A673 (cell line): ENCODE measurements around the gene ADAMTS8. TPM values are rescaled to one million over a fixed set of nuclear protein-coding genes. Genes with fewer than 3 reads are reported as not detected.
A peak's percentile ranks its signal among the peaks of the same experiment; 100 is the strongest.

Experiments used
- BruUV-seq: library from RNA; stranded (reverse); fragments of 400-500 nt; replicated peaks from 2 replicates; lab custom pipeline; 2021; lab: Mats Ljungman, UMichigan
- CTCF ChIA-PET: fragments of 300-600 bp; sonication (Branson Sonifier 250); formaldehyde crosslinking; loops from one replicate; lab custom pipeline; 2022; ENCODE audit warnings: antibody characterized with exemption; lab: Charles Lee
- POLR2A ChIA-PET: fragments of 300-600 bp; sonication (Branson Sonifier 250); formaldehyde crosslinking; loops from one replicate; lab custom pipeline; 2022; ENCODE audit warnings: antibody characterized with exemption; ENCODE audit not compliant: low non-redundant PET; lab: Charles Lee
- DNase-seq: peaks from one replicate; pipeline ENCODE4 v3.0.0-alpha.2; 2015; ENCODE audit warnings: low spot score
- H3K27ac ChIP-seq: fragments of 200-600 bp; sonication (generic); 2 replicates; pipeline ENCODE4 v1.5.1; 2016; ENCODE audit warnings: mixed run types, low read depth, mild to moderate bottlenecking, mixed read lengths, antibody characterized with exemption, low read length; ENCODE audit not compliant: poor library complexity, severe bottlenecking
- H3K27me3 ChIP-seq: fragments of 200-600 bp; sonication (generic); replicated peaks from 2 replicates; pipeline ENCODE4 v1.6.1; 2017; ENCODE audit warnings: mixed run types, low read depth, mild to moderate bottlenecking, mixed read lengths, antibody characterized with exemption, low read length; ENCODE audit not compliant: insufficient read depth, poor library complexity
- H3K36me3 ChIP-seq: fragments of 200-600 bp; sonication (generic); 2 replicates; pipeline ENCODE4 v1.6.1; 2016; ENCODE audit warnings: mixed run types, mild to moderate bottlenecking, mixed read lengths, antibody characterized with exemption, low read length; ENCODE audit not compliant: insufficient read depth, poor library complexity, severe bottlenecking
- H3K4me1 ChIP-seq: fragments of 200-600 bp; sonication (generic); 2 replicates; pipeline ENCODE4 v1.6.1; 2017; ENCODE audit warnings: mixed run types, mild to moderate bottlenecking, mixed read lengths, antibody characterized with exemption, low read length; ENCODE audit not compliant: insufficient read depth, poor library complexity, severe bottlenecking
- H3K4me3 ChIP-seq: fragments of 200-600 bp; sonication (generic); 2 replicates; pipeline ENCODE4 v1.5.1; 2016; ENCODE audit warnings: low read depth, mixed run types, mild to moderate bottlenecking, mixed read lengths, low read length; ENCODE audit not compliant: poor library complexity, severe bottlenecking
- H3K9me3 ChIP-seq: fragments of 200-600 bp; sonication (generic); 2 replicates; pipeline ENCODE4 v1.6.1; 2016; ENCODE audit warnings: mixed run types, low read depth, mild to moderate bottlenecking, mixed read lengths, antibody characterized with exemption, low read length; ENCODE audit not compliant: poor library complexity, severe bottlenecking
- EZH2 ChIP-seq: fragments of 200-600 bp; sonication (generic); IDR thresholded peaks from 2 replicates; pipeline ENCODE4 v1.6.1; 2017; ENCODE audit warnings: borderline replicate concordance, low read depth, mild to moderate bottlenecking, mixed read lengths, antibody characterized with exemption, low read length; ENCODE audit not compliant: poor library complexity, severe bottlenecking
- intact Hi-C: fragments of 100-400 bp; cut with micrococcal nuclease; formaldehyde crosslinking; loops from one replicate; pipeline ENCODE4 v1.10.0; 2022; ENCODE audit not compliant: unreplicated experiment
- total RNA-seq: library from RNA; stranded (reverse); gene quantifications from 2 replicates; pipeline ENCODE4 v1.2.3, GENCODE V29; 2021
- TF ChIP-seq, protein P1 (sequence below): fragments of 300-800, 200-600 bp; sonication (generic); conservative IDR thresholded peaks from 2 replicates; pipeline ENCODE4 v1.5.1; 2017; ENCODE audit warnings: low read depth, mild to moderate bottlenecking, antibody characterized with exemption, low read length, moderate library complexity, mixed read lengths

Gene ADAMTS8
- total RNA-seq, 1 experiment from 2014 or later, result not detected

DNA sequence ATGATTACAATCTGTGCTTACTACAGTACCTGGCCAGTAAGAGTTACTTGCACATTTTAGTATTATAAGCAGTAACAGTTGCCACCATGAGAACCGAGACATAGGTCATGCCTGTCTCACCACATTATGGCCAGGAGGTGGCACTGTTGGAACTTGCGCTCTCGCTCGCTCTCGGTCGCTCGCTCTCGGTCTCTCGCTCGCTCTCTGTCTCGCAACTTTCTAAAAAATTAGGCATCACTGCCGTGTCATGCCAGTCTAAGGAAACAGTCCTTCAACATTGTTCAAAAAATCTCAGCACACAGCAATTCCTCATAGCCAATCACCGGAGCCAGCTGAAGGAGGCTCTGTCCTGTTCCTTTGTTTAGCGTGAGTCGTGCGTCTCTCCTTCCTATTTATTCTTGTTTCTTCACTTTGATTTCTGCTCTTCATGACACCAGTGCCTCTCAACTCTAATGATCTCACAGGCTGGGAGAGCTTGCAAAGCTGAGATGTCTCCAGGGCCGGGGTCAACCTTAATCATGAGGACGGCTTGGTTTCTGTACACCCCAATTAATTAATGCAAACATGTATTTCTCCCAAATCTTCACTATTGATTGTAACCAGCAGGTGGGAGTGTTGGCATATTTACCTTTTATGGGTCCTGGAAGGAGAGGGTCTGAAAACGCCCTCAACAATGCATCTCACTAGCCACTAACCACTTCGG is 6.3 kb upstream of the ADAMTS8 start:
- POLR2A ChIA-PET, result no interaction called here
- Histone ChIP-seq H3K36me3 (no peaks in the 10 kb centered on the region), H3K27ac (no peak overlapping the region)

DNA sequence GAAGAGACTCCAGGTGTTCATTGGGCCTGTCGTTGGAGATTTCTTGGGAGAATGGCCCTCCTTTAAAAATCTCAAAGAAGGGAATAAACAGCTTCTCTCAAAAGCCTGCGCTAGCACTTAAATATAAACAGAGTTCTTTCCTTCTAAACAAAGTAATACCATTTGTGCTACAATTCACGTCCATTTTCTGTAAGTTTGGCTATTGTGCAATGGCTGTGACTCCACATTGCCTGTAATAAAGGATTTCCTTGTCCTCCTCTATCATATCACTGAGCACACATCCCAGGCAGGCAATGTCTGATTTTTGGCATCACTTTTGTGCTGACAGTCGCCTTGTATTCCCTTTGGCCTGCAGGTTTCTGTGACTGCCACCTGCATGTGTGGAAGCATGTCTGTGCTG is 4.9 kb upstream of the ADAMTS8 start:
- H3K9me3 ChIP-seq, result no peaks in the 10 kb centered on the region
- CTCF ChIA-PET, result interaction anchor here (0.7 to 3.0 kb wide), 2 partner anchors 425 to 429 kb away, joined by 3 to 31 read pairs; no protein-coding TSS in a partner anchor
- no TSS peak for BruUV-seq
- intact Hi-C loops, result no loop called here
- H3K27ac ChIP-seq, result no peak overlapping the region
- no peak overlapping the region for H3K4me3 ChIP-seq
- no peak for DNase-seq
- POLR2A ChIA-PET, result interaction anchor here (0.9 kb wide), 1 partner anchor 25 kb away, joined by 6 read pairs; no protein-coding TSS in a partner anchor
- peaks cover 32% of the 10 kb centered on the region for H3K27me3 ChIP-seq
- peaks cover 5% of the 10 kb centered on the region for H3K4me1 ChIP-seq
- no peaks in the 10 kb centered on the region for H3K36me3 ChIP-seq
- TF ChIP-seq, protein P1, sequence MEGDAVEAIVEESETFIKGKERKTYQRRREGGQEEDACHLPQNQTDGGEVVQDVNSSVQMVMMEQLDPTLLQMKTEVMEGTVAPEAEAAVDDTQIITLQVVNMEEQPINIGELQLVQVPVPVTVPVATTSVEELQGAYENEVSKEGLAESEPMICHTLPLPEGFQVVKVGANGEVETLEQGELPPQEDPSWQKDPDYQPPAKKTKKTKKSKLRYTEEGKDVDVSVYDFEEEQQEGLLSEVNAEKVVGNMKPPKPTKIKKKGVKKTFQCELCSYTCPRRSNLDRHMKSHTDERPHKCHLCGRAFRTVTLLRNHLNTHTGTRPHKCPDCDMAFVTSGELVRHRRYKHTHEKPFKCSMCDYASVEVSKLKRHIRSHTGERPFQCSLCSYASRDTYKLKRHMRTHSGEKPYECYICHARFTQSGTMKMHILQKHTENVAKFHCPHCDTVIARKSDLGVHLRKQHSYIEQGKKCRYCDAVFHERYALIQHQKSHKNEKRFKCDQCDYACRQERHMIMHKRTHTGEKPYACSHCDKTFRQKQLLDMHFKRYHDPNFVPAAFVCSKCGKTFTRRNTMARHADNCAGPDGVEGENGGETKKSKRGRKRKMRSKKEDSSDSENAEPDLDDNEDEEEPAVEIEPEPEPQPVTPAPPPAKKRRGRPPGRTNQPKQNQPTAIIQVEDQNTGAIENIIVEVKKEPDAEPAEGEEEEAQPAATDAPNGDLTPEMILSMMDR, result no peak
- TF ChIP-seq EZH2, result no peak

More for the DNA sequence above, 6.3 kb upstream of the ADAMTS8 start:
- no TSS peak for BruUV-seq
- peak overlapping the region; percentile 59 for H3K4me3 ChIP-seq
- intact Hi-C loops, result loop anchor here (1.0 to 2.0 kb wide), 4 partner anchors 240 to 460 kb away; no protein-coding TSS in a partner anchor
- DNase-seq, result peak; percentile 91
- H3K9me3 ChIP-seq, result no peaks in the 10 kb centered on the region
- H3K4me1 ChIP-seq, result peaks cover 5% of the 10 kb centered on the region
- peaks cover 19% of the 10 kb centered on the region for H3K27me3 ChIP-seq
- TF ChIP-seq EZH2, result no peak
- TF ChIP-seq, protein P1, result peak; percentile 92
- CTCF ChIA-PET, result interaction anchor here (0.6 to 3.0 kb wide), 7 partner anchors 62 to 429 kb away, joined by 3 to 31 read pairs (median 4); no protein-coding TSS in a partner anchor

DNA sequence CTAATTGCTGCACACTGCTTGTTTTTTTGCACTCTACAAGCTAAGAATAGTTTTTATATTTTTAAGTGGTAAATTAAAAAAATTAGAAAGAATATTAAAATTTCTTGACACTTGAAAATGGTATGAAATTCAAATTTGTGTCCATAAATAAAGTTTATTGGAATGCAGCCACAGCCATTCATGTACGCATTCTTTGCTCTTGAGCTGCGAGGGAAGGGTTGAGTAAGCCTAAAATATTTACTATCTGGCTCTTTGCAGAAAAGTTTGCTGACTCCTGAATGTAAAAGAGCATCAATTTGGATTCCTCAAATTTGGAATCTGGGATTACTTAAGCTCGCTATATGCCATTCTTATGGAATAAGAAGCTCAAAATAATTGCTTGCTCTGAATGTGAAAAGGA is 3.4 kb upstream of the ADAMTS8 start:
- H3K36me3 ChIP-seq, result no peaks in the 10 kb centered on the region
- intact Hi-C loops, result loop anchor here (1.0 kb wide), 1 partner anchor 218 kb away; no protein-coding TSS in a partner anchor
- peaks cover 46% of the 10 kb centered on the region for H3K27me3 ChIP-seq
- ChIA-PET POLR2A (no interaction called here), CTCF (interaction anchor here (0.7 to 2.5 kb wide), 13 partner anchors 10 to 485 kb away, joined by 3 to 52 read pairs (median 6); partner anchors contain the start of gene SNX19)
- no peak overlapping the region for H3K4me3 ChIP-seq
- no peak overlapping the region for H3K27ac ChIP-seq
- no TSS peak for BruUV-seq
- peaks cover 14% of the 10 kb centered on the region for H3K4me1 ChIP-seq
- TF ChIP-seq EZH2, result no peak
- TF ChIP-seq, protein P1, result no peak
- H3K9me3 ChIP-seq, result no peaks in the 10 kb centered on the region
- no peak for DNase-seq
